IPS-NIHi7 (cell line): ENCODE results near the gene SOX11.
A peak's percentile ranks its signal among the peaks of the same experiment; 100 is the strongest.

Experiments
- DNase-seq: peaks from one replicate; pipeline ENCODE4 v3.0.0; 2012; ENCODE audit warnings: mixed read lengths; ENCODE audit errors: extremely low spot score

SOX11 gene

DNA sequence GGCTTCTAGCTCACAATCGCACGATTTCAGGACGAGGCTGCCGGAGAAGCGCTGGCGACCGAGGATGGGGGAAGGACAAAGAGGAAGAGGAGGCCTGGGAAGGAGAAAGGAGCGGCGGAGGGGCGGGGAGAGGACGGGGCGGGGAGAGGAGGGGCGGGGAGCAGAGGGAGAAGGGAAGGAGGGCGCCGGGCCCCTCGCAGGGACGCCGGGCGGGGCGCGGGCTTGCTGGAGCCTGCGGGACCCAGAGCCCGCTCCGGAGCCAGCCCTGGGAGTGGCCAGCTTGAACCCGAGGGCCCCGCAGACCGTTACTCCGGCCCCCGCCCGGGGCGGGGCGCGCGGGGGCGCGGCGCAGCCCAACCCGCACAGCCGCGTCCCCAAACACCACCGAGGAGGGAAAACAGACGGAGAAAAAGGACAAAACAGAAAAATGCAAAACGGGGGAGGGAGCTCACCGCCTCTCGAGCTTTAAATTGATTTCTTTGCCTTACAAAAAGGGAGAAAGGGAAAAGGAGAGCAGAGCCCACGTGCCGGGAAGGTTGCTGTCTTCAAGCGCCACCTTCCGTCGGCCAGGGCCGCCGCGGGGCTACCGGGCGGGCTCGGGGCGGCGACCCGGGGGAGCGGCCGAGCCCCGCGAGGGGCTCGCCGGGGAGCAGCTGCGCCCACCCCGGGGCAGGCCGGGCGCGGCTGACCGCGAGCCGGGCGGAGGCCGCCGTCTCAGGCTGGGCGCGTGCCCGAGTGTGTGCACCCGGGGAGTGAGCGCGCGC, 781 bp upstream of the SOX11 start:
- DNase-seq, result peak; percentile 79

DNA sequence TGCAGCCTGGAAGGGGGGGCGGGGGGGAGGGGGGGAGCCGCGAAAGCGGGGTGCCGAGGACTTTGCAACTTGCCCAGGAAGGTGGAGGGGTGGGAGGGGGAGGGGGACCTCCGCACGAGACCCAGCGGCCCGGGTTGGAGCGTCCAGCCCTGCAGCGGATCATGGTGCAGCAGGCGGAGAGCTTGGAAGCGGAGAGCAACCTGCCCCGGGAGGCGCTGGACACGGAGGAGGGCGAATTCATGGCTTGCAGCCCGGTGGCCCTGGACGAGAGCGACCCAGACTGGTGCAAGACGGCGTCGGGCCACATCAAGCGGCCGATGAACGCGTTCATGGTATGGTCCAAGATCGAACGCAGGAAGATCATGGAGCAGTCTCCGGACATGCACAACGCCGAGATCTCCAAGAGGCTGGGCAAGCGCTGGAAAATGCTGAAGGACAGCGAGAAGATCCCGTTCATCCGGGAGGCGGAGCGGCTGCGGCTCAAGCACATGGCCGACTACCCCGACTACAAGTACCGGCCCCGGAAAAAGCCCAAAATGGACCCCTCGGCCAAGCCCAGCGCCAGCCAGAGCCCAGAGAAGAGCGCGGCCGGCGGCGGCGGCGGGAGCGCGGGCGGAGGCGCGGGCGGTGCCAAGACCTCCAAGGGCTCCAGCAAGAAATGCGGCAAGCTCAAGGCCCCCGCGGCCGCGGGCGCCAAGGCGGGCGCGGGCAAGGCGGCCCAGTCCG, 540 bp downstream of the SOX11 start:
- peak; percentile 27 for DNase-seq

DNA sequence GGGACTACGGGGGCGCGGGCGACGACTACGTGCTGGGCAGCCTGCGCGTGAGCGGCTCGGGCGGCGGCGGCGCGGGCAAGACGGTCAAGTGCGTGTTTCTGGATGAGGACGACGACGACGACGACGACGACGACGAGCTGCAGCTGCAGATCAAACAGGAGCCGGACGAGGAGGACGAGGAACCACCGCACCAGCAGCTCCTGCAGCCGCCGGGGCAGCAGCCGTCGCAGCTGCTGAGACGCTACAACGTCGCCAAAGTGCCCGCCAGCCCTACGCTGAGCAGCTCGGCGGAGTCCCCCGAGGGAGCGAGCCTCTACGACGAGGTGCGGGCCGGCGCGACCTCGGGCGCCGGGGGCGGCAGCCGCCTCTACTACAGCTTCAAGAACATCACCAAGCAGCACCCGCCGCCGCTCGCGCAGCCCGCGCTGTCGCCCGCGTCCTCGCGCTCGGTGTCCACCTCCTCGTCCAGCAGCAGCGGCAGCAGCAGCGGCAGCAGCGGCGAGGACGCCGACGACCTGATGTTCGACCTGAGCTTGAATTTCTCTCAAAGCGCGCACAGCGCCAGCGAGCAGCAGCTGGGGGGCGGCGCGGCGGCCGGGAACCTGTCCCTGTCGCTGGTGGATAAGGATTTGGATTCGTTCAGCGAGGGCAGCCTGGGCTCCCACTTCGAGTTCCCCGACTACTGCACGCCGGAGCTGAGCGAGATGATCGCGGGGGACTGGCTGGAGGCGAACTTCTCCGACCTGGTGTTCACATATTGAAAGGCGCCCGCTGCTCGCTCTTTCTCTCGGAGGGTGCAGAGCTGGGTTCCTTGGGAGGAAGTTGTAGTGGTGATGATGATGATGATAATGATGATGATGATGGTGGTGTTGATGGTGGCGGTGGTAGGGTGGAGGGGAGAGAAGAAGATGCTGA, 1.4 kb downstream of the SOX11 start:
- no peak for DNase-seq

DNA sequence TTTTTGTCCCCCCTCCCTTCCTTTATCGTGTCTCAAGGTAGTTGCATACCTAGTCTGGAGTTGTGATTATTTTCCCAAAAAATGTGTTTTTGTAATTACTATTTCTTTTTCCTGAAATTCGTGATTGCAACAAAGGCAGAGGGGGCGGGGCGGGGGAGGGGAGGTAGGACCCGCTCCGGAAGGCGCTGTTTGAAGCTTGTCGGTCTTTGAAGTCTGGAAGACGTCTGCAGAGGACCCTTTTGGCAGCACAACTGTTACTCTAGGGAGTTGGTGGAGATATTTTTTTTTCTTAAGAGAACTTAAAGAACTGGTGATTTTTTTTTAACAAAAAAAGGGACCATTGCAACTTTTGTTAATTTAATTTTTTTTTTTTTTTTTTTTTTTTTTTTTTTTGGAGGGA, 2.1 kb downstream of the SOX11 start:
- DNase-seq, result no peak

DNA sequence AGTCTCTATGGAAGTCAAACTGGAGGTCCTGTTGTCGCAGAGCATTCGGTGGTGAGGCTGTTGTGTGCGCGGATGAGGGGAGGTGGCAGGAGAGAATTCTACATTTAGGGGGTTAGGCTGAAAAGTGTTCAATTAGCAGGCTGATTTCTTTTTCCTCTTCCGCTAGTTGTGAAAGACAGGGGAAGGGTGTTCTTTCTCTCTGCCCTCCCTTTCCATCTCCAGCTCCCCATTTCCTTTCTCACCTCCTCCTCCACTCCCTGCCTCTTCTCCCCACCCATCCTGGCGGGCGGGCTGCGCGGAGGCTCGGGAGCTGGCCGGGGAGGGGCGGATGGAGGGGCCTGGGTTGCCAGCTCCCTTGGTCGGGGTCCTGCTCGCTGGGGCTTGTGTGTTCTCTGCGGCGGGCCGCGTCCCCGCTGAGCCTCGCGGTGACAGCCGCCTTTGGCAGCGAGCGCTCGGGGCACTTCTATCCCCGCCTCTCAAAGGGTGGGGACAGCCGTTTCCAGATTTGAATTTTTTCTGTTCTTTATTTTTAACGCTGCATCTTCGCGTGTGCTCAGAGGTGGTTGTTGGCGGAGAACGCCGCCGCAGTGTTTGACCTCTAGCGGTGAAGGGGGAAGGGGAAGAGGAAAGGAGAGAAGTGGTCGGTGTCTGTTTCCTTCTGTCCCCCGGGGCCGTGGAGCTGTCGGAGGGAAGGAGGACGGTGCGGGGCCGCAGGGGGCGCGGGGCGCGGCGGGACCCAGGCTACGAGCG, 3.6 kb downstream of the SOX11 start:
- DNase-seq, result peak; percentile 53

DNA sequence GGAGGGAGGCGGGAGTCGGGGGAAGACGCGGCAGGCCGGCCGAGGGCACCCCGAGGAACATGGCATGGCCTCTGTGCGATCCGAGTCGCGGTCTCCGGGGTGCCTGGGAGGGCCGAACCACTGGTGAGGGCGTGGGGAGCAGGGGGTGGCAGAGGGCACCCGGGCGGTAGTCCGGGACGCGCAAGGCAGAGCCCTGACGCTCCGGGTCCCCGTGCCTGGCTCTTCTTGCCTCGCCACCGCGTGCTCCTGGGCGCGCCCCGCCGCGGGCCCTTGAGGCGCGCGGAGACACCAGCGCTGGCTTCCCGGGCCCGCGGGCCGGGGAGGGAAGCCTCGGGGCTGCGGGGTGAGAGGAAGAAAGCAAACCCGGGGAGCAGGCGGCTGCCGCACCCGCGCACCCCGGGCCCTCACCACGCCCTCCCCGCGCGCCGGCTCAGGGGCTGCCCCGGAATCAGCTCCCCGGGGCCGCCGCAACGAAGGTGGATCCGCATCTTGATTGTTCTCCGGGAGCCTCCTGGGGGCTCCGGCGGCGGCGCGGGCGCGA, 4.3 kb downstream of the SOX11 start:
- no peak for DNase-seq

DNA sequence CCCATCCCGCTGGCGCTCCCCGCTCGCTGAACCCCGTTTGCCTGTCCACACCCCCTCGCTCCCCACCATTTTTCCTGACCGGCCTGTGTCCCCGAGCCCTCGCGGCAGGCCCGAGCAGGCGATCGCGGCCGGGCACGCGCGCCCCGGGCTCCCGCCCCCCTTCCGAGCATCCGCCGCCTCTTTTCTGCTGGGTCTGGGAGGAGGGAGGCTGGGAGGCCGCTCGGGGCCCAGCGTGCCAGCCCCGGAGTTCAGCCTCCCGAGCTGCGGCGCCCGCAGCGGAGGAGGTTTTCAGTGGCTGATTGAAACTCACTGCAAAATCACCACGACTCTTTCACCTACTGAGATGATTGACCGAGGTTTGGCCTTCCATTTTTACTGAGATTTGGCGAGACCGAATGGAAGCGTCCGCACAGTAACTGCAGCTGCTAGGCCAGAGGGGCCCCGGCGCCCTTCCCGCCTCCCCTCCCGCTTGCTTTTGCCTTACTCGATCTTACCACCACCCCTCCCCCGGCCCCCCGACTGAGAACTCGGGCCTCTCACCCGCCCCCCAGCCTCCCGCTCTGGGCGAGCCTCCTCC, 4.8 kb downstream of the SOX11 start:
- peak; percentile 58 for DNase-seq

DNA sequence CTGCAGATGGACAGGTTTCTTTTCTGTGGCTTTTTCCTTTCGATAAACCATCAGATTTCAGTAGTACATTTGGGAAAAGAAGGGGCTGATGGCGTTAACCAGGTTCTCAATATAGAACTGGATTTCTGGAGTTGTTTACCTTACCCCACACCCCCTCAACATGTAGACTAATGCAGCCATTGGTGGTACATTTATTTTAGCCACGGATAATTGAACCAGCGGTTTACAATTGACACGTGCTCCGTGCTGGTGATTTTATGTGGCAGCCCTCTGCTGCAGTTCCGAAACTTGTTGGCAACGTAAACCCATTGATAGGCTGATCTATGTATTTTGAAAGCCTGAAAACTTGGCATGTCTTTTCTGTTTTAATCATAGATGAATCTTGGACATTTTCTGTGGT, 5.4 kb downstream of the SOX11 start:
- DNase-seq, result no peak

DNA sequence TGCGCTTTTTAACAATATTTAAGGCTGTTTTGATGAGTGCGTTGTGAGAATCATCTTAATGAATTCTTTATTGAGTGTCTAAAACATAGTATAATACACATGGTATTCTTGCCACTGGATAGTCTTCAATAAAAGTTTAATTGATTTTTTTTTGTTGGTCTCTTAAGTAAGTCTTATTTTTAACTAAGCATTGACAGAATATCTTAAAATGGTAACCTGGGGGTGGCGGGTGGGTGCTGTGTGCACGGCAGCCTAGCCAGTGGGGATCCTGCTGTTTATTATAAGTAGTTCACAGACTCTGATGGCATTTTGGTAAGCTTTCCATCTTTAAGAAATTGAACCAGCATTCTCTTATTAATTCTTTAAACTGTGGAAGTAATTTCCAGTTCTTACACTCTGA, 6.0 kb downstream of the SOX11 start:
- no peak for DNase-seq

DNA sequence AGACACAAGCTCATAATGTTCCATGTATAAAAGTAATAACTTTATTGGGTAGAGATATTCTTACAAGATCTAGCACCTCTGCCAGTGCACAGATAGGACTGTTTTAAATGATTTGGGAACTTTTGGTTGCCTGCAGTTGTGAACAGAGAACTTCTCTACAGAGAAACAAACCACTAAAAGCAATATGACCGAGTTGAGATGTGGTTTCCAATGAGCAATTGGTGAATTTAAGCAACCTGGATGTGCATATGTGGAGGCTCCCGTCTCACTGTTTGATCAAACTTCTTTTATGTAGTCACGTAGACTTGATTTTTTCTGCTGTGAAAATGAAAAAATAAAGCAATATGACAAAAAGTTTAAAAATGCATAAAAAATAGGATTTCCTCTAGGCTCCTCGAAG, 7.8 kb downstream of the SOX11 start:
- no peak for DNase-seq

DNA sequence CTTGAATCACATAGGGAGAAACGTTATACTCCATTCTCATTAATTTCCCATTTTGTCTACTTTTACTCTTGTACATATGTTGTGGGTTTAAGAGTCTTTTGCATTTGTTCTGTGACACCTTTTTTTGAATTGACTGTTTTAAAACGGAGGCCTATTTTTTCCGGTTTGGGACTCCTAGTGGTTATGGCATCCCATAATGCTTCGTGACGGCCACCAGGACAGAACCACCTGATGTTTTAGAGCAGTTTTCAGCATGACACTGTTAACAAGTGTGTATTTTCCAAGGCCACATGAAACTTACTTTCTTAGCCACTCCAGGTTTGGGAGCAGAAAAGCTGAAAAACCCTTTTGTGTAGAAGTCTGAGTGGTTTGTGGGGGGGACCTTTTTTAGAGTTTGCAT, 8.4 kb downstream of the SOX11 start:
- no peak for DNase-seq

DNA sequence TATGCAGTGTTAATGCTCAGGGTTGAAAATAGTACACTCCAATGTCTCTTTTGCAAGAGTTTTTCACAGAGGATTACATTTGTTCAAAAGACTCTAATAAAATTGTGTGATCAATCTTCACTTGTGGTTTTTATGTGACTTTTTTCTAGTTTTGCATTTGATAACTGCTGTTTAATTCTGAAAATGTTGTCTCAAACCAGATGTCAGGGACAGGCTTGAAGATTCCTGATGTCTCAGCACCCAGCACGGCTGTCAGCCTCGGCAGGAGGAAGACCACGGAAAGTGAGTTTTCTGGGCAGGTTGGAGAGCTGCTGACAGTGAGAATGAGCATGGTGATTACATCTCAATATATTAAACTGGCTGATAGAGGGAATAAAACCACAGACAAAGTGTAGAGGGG, 9.1 kb downstream of the SOX11 start:
- no peak for DNase-seq

DNA sequence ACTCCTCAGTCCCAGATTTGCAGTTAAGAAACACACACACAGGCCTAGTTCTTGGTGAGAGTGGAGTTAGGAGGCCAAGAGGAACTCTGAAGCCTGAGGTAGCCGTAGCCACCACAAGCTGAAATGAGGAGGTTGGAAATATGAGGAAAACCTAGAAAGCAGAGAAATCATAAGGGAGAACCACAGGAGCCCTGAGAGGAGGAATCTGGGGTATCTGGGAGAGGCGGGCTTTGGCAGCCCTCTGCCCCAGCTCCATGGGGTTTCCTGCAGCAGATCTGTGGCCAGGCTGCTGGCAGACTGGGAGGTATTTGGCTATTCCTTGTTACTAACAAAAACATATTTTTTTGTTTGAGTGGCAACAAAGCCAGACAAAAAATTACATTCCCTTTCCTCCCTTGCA, 11.0 kb downstream of the SOX11 start:
- no peak for DNase-seq

DNA sequence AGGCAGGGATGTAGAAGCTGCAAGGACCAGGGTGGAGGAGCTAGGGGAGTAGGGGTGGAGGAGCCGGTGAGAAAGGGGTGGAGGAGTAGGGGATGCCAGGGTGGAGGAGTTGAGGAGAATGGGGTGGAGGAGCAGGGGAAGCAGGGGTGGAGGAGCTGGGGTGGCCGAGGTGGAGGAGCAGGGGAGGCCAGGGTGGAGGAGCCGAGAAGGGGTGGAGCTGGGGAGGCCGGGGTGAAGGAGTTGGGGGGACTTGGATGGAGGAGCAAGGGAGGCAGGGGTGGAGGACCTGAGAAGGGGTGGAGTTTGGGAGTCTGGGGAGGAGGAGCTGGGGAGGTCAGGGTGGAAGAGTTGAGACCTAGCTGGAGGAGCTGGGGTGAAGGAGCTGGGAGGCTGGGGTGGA, 13.3 kb downstream of the SOX11 start:
- DNase-seq, result no peak

DNA sequence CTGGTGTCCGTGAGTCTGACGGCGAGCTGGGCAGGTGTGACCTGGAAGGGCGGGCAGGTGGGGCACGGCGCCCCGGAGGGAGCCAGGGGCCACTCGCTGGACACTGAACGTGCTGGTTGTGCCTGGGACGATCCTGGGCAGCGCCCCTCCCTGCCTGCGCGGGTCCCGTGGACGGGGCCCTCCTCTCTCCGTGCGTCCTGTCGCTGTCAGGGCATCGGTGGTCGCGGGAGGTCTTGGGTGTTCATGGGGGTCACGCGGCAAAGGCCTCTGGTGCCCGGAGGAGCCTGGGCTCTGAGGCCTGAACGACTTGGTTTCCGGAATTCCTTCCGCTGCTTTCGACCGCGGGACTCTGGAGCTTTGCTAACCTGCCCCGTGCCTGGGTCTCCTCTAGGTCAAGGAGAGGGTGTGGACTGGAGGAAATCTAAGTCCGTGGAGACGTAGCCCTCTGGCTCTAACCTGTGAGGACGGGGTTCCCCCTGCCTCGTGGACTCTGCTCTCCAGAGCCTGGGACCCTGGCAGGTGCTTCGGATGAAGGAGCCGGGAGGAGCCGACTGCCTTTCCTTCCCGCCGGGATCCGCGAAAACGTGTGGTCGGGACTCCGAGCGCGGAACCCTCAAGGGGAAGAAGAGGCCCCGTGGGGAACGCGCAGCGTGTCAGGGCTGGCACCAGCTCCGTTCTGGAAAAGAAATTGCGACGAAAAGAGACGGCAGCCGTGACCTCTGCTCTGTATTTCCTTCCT, 14.7 kb downstream of the SOX11 start:
- no peak for DNase-seq

DNA sequence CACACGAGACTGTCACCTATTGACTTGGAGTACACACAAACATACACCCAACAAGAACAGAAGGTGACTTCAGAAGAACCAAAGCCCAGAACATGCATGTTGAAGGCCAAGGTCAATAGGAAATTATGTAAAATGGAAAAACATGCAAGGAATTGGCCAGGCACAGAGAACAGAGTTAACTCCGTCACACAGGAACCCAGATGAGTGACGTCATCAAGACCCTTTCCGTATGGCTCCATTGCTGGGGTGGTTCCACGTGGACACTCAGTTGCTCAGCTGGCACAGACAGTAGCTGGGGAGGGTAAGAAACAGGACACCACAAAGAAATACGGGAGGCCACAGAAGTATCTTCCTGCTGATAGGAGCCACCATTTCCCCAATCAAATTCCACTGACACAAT, 18.4 kb downstream of the SOX11 start:
- DNase-seq, result no peak

DNA sequence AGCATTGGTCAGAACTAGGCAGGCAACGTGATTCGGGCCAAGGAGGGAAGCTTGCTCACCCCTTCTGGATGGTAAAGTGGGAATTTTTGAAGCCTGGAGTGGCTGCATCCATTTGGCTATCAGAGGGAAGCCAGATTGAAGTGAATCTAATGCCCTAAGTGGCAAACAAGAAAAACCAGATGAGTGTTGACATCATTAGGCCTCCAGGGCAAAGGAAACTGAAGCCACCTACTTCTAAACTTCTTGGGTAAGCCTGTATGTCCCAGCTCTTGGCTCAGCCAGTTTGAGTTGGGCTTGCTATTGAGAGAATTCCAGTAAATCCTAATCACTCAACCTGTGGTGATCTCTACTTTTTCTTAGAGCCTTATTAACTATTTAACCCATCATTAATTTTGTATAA, 20.9 kb downstream of the SOX11 start:
- DNase-seq, result no peak

DNA sequence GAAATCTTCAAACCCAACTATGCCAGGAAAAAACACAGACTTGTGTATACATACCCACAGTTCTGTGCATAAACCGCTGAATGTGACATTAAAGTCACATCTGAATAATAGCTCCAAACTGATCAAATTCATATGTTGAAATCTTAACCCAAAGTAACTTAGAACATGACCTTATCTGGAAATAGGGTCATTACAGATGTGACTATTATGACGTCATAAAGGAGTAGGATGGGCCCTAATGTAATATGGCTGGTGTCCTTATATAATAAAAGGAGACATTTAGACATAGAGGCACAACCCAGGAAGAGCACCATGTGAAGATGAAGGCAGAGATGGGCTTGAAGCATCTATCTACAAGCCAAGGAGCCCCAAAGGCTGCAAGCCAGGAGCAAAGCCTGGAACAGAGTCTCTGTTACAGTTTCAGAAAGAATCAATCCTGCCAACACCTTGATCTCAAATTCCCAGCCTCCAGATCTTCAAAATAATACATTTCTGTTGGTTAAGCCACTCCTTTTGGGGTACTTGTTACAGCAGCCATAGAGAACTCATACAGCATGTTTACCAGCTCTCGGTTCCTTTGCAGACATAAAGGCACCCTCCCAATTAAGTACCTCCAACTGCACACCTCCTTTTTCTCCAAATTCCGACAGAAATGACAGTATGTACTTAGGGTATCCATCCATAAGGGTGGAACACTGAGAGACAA, 27.6 kb downstream of the SOX11 start:
- no peak for DNase-seq

DNA sequence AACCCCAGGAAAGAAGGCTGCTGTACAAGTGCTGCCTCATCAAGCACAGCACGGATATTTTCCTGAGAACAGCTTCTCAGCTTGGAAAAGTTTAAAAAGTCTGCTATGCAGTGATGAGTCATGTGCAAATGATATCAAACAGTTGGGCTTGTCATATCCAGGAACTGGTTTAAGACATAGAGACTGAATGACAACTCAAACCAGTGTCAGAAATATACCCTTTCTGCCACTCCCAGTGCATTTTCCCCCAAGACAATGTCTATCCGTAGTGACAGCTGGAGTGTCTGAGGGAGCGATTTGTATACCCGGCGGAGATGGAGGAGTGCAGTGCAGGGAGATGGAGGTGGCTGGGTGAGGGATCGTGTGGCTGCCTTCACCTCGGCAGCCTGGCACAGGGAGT, 28.2 kb downstream of the SOX11 start:
- no peak for DNase-seq

DNA sequence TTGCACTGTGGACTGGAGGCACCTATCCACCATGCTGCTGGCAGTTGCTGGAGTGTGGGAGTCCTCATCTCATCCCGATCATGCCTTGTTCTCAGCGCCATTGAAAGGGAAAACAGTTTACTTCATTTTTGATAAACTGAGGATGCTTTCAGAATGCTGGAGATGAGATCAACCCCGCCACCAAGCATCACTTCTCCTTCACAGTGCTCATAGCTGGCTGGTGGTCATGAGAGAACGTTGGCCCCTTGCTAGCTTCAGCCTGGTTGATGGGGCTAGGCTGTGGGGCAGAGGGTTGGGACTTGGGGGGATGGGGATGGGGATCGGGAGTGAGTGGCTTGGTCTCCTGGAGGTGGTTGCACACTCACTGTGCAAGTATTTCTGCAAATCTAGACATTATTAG, 30.1 kb downstream of the SOX11 start:
- DNase-seq, result no peak
